Upper lobe of left lung (tissue), 4 donors: ENCODE data around the gene STK39.

Source experiments
- CTCF ChIP-seq, 6 experiments: fragments of 450-650 bp in 4 of 6; fragments of 200-600 bp in 2 of 6; sonication (generic) in 2 of 6; IDR thresholded peaks; one replicate each; pipeline ENCODE4 v1.5.1; 2016 to 2019; ENCODE audit warnings: antibody characterized with exemption in 6 of 6
- POLR2AphosphoS5 ChIP-seq, 2 donors: sonication (generic); formaldehyde crosslinking; IDR thresholded peaks; one replicate each; pipeline ENCODE4 v1.5.1; 2017; ENCODE audit warnings: antibody characterized with exemption in 2 of 2

- TF ChIP-seq CTCF (IDR thresholded peaks at IDR 0.05) (no peak), POLR2AphosphoS5 (IDR thresholded peaks at IDR 0.05) (no peak)
These were observed 304.9 kb downstream of the STK39 start for GRCh38 chr2:167942366-167943081.
